Hematopoietic multipotent progenitor cell treated with erythropoietin and hydrocortisone succinate and interleukin-3 and kit ligand, for 8 days (in vitro differentiated cells): ENCODE measurements around the gene NR1D2.
"Not testable (repeated sequence)": the region's sequence is repeated elsewhere in the genome, so short reads cannot be mapped to it uniquely, and the experiment has no call there.

Experiments
- DNase-seq: peaks from one replicate; pipeline ENCODE4 v3.0.0-alpha.2; 2015

The NR1D2 gene

DNA sequence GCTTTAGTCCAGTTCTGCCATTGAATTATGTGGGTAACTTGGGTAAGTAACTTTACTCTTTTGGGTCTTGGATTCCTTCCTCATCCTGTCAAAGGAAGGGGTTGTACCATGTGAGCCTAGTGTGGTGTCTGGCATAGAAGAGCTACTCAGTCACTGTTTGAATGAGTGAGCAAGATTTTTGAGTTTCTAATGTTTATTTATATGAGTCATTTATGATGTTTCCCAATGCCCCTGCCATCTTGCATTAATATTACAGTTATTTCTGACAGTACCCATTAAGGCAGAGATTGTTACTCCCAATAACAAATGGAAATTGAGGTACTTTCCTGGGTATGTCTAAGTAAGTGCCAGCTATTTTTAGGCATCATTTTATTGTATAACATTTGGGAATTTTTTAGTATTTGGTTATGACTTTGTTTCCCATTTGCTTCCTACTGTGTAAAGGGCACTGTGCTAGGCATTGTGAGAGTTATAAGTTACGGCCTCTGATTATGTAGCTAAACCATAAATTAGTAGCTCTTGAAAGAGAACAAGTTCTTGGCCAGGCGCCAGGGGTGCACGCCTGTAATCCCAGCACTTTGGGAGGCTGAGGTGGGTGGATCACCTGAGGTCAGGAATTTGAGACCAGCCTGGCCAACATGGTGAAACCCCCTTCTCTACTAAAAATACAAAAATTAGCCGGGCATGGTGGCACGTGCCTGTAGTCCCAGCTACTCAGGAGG is 23.5 kb downstream of the NR1D2 start:
- no peak for DNase-seq

DNA sequence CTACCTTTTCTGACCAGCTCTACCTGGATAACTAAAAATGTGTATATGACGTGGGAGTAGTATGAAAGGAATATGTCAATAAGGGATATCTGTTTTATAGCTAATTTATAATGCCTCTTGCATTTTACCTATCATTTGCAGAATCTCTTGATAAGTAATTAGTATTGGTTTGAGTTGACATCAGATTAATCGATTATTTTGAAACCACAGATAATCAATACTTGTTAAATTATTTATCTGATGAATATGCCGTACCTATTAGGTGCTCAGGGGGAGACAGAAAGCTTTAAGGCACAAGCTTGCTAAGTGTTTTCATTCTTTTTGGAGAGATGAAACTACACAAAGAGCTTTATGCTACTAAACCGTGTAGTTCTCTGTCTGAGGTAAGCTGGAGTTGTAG is 24.3 kb downstream of the NR1D2 start:
- no peak for DNase-seq

DNA sequence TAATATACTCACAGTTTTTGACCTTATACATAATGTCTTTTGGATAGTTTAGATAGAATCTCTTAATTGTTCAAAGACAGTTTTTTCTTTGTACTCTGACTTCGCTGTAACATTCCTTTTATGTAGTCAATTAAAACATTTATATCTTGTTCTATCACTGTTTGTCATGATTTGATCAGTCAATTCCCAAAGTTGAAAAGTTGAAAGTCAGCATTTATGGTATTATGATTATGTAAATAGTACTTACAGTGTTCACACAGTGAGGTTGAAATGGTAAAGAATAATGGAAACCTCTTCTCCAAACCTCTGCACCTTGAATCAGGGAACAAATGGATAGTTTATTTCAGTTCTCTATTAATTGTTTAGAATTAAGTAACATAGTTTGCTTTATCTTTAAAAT is 26.6 kb downstream of the NR1D2 start:
- no peak for DNase-seq

DNA sequence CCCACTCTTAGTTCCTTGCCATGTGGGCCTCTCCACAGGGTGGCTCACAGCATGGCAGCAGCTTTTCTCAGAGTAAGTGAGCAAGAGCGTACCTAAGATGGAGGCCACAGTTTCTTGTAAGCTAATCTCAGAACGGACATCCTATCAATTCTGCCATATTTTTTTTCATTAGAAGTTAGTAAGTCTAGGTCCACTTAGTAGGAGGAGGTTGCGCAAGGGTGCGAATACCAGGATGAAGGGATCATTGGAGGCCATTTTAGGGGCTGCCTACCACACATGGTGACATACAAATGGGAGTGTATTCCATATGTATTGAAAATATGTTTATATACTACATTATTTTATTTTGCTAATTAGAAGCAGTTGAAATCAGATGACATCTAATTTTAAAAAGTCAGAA is 31.5 kb downstream of the NR1D2 start:
- DNase-seq: no peak

DNA sequence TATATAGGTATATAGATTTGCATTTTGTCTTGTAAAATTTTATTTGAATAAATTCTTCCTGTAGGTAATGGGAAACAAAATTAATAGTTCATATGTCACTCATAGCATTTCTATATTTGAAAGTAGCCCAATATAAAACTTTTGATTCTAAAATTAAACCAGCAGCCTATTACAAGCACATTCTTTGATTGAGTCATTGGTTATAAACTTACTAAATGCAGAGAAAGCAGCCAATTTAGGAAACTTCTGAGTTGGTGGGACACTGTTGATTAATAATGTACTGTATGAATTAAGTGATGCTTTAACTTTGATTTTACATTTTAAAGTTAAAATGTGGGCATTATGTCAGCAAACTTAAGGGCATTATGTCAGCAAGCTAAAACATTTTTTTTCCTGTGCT is 34.5 kb downstream of the NR1D2 start:
- no peak for DNase-seq

DNA sequence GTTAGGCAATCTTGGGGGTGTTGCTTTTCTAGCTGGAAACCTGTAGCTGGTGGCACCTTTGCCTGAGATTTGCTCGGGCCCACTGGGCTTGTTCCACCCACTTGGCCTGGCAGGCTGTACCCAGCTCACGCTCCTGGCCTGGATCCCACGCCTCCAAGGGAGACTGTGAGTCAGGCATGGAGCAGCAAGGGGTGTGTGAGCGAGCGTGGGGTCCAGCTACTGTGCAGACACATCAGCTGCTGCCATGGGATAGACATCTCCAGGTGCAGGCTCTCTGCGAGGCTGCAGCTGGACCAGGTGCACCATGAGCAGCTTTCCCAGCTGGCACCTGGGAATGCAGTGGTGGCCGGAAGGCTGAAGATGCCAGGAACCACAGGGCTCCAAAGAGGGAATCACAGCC is 36.0 kb downstream of the NR1D2 start:
- no peak for DNase-seq

DNA sequence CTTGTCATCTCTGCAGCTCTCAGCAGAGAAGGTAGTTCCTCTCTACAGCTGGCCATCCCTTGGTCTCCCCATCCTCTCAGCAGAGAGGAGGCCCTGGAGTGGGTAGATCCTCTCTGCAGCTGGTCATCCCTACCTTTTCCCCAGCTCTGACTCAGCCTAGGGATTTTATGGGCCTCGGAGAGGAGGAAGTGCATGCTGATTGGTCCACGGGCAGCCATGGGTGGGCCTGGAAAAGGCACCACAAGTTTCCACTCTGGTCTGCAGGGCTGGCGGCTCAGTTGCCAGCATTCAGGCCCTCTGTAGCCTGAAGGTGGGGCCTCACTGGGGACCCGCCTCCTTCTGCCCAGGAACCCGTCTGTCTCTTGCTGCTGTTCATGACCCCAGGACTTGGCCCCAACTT is 36.9 kb downstream of the NR1D2 start:
- no peak for DNase-seq

DNA sequence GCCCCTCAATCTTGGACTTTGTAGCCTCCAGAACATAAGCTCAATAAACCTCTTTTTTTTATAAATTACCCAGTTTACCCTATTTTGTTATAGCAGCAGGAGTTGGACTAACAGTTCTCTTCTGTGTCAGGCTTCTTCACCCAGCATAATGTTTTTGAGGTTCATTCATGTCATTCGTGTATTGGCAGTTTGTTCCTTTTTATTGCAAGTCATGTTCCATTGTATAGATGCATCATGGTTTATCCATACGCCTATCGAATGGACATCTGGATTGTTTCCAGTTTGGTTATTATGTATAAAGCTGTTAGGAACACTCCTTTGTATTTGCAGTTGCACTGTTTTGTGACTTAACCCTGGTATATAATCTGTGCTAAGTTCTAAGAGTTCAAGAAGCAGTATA is 39.8 kb downstream of the NR1D2 start:
- no peak for DNase-seq

DNA sequence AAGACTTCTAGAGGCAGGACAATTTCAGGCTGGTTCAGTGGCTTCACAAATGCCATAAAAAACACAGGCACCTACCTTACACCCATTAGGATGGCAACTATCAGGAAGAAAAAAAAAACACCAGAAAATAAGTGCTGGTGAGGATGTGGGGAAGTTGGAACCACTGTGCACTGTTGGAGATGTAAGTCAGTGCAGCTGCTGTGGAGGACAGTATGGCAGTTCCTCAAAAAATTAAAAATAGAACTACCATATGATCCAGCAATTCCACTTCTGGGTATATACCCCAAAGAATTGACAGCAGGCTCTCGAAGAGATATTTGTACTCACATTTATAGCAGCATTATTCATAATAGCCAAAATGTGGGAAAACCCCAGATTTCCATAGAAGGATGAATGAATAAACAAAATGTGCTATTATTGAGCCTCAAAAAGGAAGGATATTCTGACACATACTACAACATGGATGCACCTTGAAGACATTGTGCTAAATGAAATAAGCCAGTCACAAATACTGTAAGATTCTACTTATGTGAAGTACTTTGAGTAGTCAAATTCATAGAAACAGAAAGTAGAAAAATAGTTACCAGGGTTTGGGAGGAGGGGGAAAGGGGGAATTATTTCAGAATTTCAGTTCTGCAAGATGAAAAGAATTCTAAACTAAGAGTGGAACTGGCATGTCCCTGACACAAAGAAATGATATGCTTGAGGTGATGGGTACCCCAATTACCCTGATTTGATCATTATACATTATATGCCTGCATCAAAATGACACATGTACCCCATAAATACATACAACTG is 40.9 kb downstream of the NR1D2 start:
- no peak for DNase-seq

DNA sequence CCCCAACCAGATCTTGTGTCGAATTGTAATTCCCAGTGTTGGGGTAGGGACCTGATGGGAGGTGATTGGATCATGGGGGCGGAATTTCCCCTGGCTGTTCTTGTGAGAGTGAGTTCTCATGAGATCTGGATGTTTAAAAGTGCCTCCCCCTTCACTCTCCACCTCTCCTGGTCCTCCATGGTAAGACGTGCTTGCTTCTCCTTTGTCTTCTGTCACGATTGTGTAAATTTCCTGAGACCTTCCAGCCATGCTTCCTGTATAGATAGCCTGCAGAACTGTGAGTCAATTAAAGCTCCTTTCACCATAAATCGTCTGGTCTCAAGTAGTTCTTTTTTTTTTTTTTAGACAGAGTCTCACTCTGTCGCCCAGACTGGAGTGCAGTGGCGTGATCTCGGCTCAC is 42.3 kb downstream of the NR1D2 start:
- DNase-seq: no peak

DNA sequence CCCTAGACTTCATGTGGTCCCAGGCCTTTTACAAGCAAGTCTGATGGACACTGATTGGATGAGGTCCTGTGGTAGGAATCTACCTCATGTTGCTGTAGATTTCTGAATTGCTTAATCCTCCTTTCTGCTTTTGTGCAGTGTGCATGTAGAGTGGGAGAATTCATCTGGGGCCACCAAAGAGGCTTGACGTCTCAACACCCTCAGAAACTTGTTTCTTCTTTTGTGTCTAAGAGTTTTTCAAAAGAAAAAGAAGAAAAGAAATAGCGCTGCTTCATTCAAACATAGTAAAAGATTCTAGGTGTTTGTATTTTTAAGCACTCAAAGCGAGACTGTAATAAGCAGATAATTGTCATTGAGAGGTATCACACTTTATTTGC is 46.2 kb downstream of the NR1D2 start:
- no peak for DNase-seq

DNA sequence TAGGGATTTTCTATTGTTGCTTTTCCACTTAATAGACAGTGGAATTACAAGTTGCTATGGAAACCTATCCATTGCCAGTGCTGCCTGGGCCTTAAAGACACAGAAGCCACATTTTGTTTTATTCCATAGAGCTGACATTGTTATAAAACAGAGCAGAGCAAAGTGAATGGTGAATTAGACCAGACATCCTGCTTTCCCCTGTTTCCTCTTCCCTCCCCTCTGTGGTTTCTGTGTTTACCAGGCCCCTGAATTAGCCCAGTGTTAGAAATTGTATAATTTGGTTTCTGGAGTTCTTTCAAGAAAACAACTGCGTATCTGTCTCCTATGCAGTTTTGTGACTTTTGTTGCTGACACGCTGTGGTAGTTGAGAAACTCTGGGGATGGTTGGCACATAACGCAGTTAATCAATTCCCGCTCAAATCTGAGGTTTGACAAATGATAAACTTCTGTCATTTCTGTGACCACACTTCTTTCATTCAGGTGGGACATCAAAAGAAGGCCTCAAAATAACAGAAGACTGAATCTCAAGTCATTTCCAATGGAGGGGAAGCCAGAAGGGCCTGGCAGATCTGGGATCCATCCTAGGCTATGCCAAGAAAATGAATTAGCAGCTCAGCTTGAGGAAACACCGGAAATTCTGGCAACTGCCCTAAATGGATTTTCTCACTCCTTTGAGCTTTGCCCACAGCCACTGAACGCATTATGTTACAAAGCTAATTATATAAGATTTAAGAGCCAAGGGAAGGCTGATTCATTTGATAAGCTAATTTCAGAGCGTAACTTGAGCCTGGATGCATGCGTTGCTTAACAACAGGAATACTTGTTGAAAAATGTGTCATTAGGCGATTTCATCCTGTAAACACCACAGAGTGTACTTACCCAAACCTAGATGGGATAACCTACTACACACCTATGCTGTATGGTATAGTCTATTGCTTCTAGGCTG is 46.9 kb downstream of the NR1D2 start:
- DNase-seq: no peak

DNA sequence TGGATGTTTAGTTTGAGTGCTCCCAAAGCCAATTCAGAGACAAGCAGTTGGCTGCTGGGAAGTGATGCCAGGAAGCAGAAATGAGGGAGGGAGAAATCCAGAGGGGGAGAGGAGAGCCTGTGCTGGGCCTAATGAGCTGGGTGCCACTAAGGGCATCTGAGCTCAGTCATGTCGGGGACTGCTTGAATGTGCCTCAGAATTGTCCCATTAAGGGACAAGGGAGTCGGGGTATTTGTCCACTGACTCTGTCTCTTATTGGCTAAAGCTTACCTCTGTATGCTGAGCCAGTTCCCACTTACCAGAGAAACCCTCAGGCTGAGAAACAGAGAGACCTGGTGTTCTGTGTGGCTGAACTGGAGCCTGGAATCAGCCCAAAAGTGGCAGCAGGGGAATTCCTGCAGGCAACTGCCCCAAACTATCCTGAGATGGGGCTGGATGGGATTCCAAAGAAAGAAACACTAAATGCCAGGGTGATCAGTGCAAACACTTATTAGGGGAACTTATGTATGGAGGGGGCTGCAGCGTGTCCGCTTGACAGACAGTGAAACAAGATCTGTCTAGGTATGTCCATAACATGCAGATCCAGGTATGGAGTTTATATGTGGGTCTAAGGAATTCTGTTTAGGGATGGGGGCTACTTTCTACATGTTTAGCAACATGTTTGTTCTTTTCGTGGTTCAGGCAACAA is 48.6 kb downstream of the NR1D2 start:
- no peak for DNase-seq

DNA sequence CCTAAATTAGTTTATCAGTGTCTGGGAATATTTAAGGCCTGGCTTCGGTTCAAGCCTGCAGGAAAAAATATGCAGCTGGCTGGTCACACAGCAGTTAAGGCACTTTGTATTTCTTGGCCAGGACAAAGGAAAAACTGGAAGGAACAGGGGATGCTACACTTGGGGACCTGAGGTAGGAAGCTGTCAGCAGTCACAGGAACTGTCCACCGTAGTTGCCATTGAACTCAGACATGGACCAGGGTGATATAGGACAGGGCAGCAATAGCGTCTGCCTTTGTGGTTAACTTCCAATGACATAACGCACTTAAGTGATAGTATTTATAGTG is 49.1 kb downstream of the NR1D2 start:
- no peak for DNase-seq

DNA sequence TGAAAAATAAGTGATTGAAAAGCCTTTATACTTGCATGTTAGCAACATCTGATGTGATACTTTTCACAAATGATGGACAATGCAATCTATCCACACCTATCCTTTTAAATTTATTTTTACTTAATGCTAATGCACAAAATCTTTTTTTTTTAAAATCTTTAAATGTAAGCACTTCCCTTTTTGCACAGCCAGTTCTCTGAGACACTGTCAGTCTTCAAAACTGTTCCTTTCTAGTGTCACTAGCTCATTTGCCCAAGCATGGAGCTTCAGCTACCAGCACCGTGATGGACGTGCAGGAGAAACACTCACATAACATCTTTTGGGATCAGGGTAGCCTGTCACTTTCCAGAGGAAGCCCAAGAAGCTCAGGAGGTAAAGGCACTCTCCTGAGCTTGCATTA is 50.1 kb downstream of the NR1D2 start:
- no peak for DNase-seq

DNA sequence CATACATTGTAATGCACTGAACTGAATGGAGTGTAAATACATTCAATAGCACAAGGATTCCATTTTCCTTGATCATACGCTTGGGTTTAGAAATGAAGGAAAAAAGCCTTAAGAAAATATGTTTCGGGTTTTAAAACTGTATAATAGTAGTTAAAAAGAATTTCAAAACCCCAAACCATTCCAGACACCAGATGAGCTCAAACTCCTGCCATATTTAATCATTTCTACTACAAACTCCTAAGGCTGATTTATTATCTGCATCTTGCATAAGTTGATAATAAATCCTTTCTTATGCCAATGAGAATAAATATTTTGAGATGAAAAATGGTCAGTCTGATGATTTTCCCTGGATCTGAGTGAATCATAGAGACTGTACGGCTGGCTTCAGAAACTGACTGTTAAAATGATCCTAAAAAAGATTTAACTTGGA is 51.0 kb downstream of the NR1D2 start:
- no peak for DNase-seq

DNA sequence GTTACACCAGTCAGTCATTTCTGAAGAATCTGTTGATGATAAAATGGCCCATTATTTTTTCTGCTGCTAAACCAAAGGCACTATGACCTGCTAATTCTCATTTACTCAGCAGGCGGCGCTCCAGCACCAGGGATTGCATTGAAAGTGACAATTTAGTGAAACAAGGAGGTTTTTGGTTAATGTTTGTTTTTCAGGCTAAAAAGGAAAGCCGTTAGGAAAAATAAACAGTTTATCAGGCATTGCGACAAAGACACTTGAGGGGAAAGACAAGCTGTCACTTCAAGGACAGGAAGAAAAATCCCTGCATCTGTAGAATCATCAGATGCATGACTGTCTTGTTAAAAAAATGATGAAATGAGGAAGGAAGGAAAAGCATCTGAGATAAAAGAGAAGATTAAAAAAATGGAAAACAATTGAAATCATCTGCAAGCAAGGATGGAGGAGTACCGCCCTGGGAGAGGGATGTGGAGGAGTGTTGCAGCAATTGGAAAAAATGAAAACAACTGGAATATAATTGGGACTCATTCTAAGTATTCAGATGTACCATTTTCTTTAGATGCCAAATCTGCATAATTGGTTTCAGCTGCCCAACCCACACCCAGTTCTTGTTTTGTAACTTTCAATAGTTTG is 54.0 kb downstream of the NR1D2 start:
- peak; percentile 76 for DNase-seq

DNA sequence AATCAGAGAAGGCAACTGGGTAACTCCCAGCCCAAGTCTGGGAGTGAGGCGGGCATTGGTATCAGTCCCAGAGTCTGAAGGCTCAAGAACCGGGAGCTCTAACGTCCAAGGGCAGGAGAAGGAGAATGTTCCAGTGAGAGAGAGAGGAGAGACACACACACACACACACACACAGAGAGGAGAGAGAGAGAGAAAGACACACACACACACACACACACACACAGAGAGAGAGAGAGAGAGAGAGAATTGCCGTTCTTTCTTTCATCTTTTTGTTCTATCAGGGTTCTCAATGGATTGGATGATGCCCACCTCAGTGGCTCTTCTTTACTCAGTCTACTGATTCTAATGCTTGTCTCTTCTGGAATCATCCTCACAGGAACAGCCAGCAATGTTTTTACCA is 57.0 kb downstream of the NR1D2 start:
- DNase-seq: no peak

DNA sequence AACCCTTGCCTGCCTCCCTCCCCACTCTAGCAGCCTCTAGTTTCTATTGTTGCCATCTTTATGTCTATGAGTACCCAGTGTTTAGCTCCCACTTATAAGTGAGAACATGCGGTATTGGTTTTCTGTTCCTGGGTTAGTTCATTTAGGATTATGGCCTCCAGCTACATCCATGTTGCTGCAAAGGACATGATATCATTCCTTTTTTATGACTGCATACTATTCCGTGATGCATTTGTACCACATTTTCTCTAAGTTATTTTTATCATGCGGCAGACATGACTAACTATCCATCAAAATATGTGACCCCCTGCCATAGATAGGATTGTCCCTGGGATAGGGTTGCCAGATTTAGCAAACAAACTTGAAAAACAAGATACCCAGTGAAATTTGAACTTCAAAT is 58.4 kb downstream of the NR1D2 start:
- no peak for DNase-seq

DNA sequence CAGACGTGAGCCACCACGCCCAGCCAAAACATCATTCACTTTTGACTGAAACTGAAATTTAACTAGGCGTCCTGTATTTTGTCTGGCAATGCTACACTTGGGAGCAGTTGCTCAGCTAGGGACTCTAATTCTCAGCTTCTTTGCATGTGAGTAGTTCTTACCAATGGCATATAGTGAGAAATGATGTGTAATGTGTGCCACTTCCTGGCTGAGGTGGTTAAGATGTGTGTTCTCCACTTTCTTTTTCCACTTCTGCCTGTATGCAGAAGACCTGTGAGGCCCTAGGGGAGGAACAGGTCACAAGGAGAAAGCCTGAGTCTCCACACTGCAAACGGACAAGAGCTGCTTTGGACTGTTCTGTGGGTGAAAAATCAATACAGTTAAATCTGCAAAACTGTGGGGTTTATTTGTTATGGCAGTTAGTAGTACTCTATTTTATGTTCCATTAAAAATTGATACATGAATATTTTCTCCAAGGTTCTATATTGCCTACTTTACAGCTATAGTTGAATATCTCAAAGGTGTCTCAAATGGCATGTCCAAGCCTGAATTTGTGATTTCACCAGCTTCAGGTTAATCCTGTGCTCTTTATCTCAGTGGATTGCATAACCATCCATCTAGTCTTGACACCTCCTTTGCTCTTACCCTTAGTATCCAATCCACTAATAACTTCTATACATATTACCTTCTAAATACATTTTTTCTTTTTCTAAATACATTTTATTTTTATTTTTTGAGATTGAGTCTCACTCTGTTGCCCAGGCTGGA is 59.3 kb downstream of the NR1D2 start:
- DNase-seq: no peak

DNA sequence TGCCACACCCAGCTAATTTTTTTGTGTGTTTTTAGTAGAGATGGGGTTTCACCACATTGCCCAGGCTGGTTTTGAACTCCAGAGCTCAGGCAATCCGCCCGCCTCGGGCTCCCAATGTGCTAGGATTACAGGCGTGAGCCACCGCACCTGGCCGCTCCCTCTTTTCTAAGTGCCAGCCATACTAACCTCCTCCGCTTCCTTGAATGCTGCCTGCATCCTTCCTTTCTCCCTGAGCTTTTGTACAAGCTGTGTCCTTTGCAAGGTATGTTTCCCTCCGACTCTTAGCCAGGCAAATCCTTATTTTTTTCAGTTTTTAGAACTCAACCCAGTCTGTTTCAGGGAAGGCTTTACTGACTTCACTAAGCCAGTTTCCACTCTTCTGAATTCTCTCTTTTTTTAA is 60.6 kb downstream of the NR1D2 start:
- no peak for DNase-seq

DNA sequence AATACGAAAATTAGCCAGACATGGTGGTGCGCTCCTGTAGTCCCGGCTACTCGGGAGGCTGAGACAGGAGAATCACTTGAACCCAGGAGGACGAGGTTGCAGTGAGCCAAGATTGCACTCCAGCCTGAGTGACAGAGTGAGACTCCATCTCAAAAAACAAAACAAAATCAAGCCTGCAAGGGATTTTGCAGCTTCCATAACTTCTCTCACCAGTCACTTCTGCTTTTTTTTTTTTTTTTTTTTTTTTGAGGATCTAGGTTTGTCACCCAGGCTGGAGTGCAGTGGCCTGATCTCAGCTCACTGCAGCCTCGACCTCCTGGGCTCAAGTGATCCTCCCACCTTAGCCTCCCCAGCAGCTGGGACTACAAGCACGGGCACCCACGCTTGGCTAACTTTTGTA is 65.7 kb downstream of the NR1D2 start:
- DNase-seq: not testable (repeated sequence)
